HCT116 (cell line): ENCODE measurements around the gene UFD1. TPM values are rescaled to one million over a fixed set of nuclear protein-coding genes. Genes with fewer than 3 reads are reported as not detected.

ENCODE experiments used
- ATAC-seq: fragments of 200-7000 bp; cut with Tn5 transposase; 2 replicates; pipeline ENCODE4 v1.9.1; 2020; ENCODE audit warnings: mild to moderate bottlenecking, moderate library complexity
- BruUV-seq: library from RNA; stranded (reverse); fragments of 400-500 nt; replicated peaks from 2 replicates; lab custom pipeline; 2021; lab: Mats Ljungman, UMichigan
- CTCF ChIA-PET: fragments of 300-600 bp; sonication (Branson Sonifier 250); formaldehyde crosslinking; loops from one replicate; lab custom pipeline; 2021; ENCODE audit warnings: antibody characterized with exemption; lab: Charles Lee
- POLR2A ChIA-PET: fragments of 300-600, 350-600 bp; sonication (Branson Sonifier 250); formaldehyde crosslinking; loops from one replicate; lab custom pipeline; 2021; ENCODE audit warnings: antibody characterized with exemption; lab: Charles Lee
- RAD21 ChIA-PET, 2 experiments: fragments of 300-600 bp; sonication (Branson Sonifier 250); formaldehyde crosslinking; loops; one replicate each; lab custom pipeline; 2023; ENCODE audit warnings: low total read pairs in 2 of 2; ENCODE audit not compliant: uncharacterized antibody in 2 of 2, unreplicated experiment in 2 of 2, low non-redundant PET in 1 of 2; lab: Charles Lee
- DNase-seq: peaks from one replicate; pipeline ENCODE4 v3.0.0-alpha.2; 2010; ENCODE audit warnings: low read depth, low spot score
- H2AFZ ChIP-seq: fragments of 200-600 bp; shearing (Covaris generic), sonication (generic); 2 replicates; pipeline ENCODE4 v1.6.1; 2017; ENCODE audit warnings: low read depth, mixed run types, mixed read lengths, antibody characterized with exemption, low read length; ENCODE audit not compliant: poor library complexity, severe bottlenecking
- H3K27ac ChIP-seq: 2 replicates; pipeline ENCODE4 v1.5.1; 2012; ENCODE audit warnings: low read depth, low read length
- H3K27me3 ChIP-seq: fragments of 200-600 bp; sonication (generic); 2 replicates; pipeline ENCODE4 v1.6.1; 2016; ENCODE audit warnings: mixed run types, low read length, mixed read lengths; ENCODE audit not compliant: insufficient read depth
- H3K36me3 ChIP-seq, 2 experiments: fragments of 200-500 bp in 1 of 2; fragments of 200-600 bp in 1 of 2; sonication (Bioruptor generic) in 1 of 2; sonication (generic) in 1 of 2; 2 replicates each; pipeline versions ENCODE4 v1.5.1 to v1.6.1; 2014 to 2016; ENCODE audit warnings: low read length in 2 of 2, inconsistent platforms in 1 of 2, mixed read lengths in 1 of 2, mixed run types in 1 of 2; ENCODE audit not compliant: insufficient read depth in 2 of 2, control insufficient read depth in 1 of 2
- H3K4me1 ChIP-seq, 2 experiments: fragments of 200-600 bp in 1 of 2; sonication (generic) in 1 of 2; 2 replicates each; pipeline versions ENCODE4 v1.5.1 to v1.6.1; 2012 to 2017; ENCODE audit warnings: low read length in 2 of 2, inconsistent platforms in 1 of 2, mild to moderate bottlenecking in 1 of 2, mixed read lengths in 1 of 2, mixed run types in 1 of 2, moderate library complexity in 1 of 2; ENCODE audit not compliant: insufficient read depth in 2 of 2, control insufficient read depth in 1 of 2
- H3K4me2 ChIP-seq: fragments of 200-600 bp; sonication (generic); 2 replicates; pipeline ENCODE4 v1.6.1; 2017; ENCODE audit warnings: mixed run types, low read length, mixed read lengths
- H3K4me3 ChIP-seq, 2 experiments: fragments of 200-600 bp in 1 of 2; sonication (generic) in 1 of 2; replicated peaks in 1 of 2; 2 replicates each; pipeline ENCODE4 v1.5.1; 2011 to 2016; ENCODE audit warnings: low read length in 2 of 2, control low read depth in 1 of 2, low read depth in 1 of 2, mild to moderate bottlenecking in 1 of 2, mixed read lengths in 1 of 2, mixed run types in 1 of 2
- H3K79me2 ChIP-seq: fragments of 200-600 bp; sonication (generic); 2 replicates; pipeline ENCODE4 v1.6.1; 2017; ENCODE audit warnings: mild to moderate bottlenecking, mixed run types, low read length, moderate library complexity, mixed read lengths; ENCODE audit not compliant: insufficient read depth
- H3K9ac ChIP-seq: fragments of 200-600 bp; sonication (generic); 2 replicates; pipeline ENCODE4 v1.6.1; 2016; ENCODE audit warnings: low read length, mixed read lengths
- H3K9me2 ChIP-seq: fragments of 200-600 bp; sonication (generic), shearing (Covaris generic); 2 replicates; pipeline ENCODE4 v1.6.1; 2017; ENCODE audit warnings: mixed run types, mild to moderate bottlenecking, moderate library complexity; ENCODE audit not compliant: insufficient read depth
- H3K9me3 ChIP-seq, 2 experiments: fragments of 200-500 bp in 1 of 2; fragments of 200-600 bp in 1 of 2; sonication (Bioruptor generic) in 1 of 2; sonication (generic) in 1 of 2; 2 replicates each; pipeline ENCODE4 v1.6.1; 2014 to 2017; ENCODE audit warnings: low read length in 2 of 2, mixed read lengths in 2 of 2, inconsistent platforms in 1 of 2, low read depth in 1 of 2, mild to moderate bottlenecking in 1 of 2, mixed run types in 1 of 2, moderate library complexity in 1 of 2; ENCODE audit not compliant: control insufficient read depth in 1 of 2, insufficient read depth in 1 of 2
- H4K20me1 ChIP-seq: fragments of 200-600 bp; sonication (generic), shearing (Covaris generic); 2 replicates; pipeline ENCODE4 v1.6.1; 2017; ENCODE audit warnings: mixed run types, mild to moderate bottlenecking, moderate library complexity; ENCODE audit not compliant: insufficient read depth
- CBX3 ChIP-seq: IDR thresholded peaks from 2 replicates; pipeline ENCODE4 v1.6.1; 2012; ENCODE audit warnings: low read depth
- CEBPB ChIP-seq: IDR thresholded peaks from 2 replicates; pipeline ENCODE4 v1.6.1; 2012; ENCODE audit warnings: low read depth
- CTCF ChIP-seq, 3 experiments: fragments of 200-600 bp in 1 of 3; sonication (generic) in 1 of 3; IDR thresholded peaks in 2 of 3; conservative IDR thresholded peaks in 1 of 3; 2 replicates each; pipeline ENCODE4 v1.5.1; 2012 to 2017; ENCODE audit warnings: low read depth in 2 of 3, low read length in 2 of 3, antibody characterized with exemption in 1 of 3, borderline replicate concordance in 1 of 3, control low read depth in 1 of 3, mild to moderate bottlenecking in 1 of 3, mixed read lengths in 1 of 3, mixed run types in 1 of 3, moderate library complexity in 1 of 3; ENCODE audit not compliant: insufficient read depth in 1 of 3
- EGR1 ChIP-seq: IDR thresholded peaks from 2 replicates; pipeline ENCODE4 v1.6.1; 2012; ENCODE audit warnings: low read depth
- ELF1 ChIP-seq: IDR thresholded peaks from 2 replicates; pipeline ENCODE4 v1.6.1; 2012; ENCODE audit warnings: low read depth, borderline replicate concordance
- EZH2 ChIP-seq: fragments of 200-600 bp; sonication (generic); IDR thresholded peaks from 2 replicates; pipeline ENCODE4 v1.6.1; 2017; ENCODE audit warnings: antibody characterized with exemption, mixed run types
- EZH2phosphoT487 ChIP-seq: fragments of 200-600 bp; IDR thresholded peaks from 2 replicates; pipeline ENCODE4 v1.6.1; 2018; ENCODE audit warnings: antibody characterized with exemption, borderline replicate concordance
- FOSL1 ChIP-seq: IDR thresholded peaks from 2 replicates; pipeline ENCODE4 v1.6.1; 2012; ENCODE audit warnings: low read depth
- JUND ChIP-seq: IDR thresholded peaks from 2 replicates; pipeline ENCODE4 v1.6.1; 2012
- MAX ChIP-seq: IDR thresholded peaks from 2 replicates; pipeline ENCODE4 v1.6.1; 2012
- POLR2A ChIP-seq: IDR thresholded peaks from 2 replicates; pipeline ENCODE4 v1.7.0; 2011; ENCODE audit warnings: borderline replicate concordance; ENCODE audit not compliant: insufficient read depth, insufficient read length; ENCODE audit errors: extremely low read depth
- POLR2AphosphoS5 ChIP-seq: IDR thresholded peaks from 2 replicates; pipeline ENCODE4 v1.6.1; 2011; ENCODE audit warnings: mild to moderate bottlenecking, low read depth, low read length, moderate library complexity
- RAD21 ChIP-seq: IDR thresholded peaks from 2 replicates; pipeline ENCODE4 v1.6.1; 2012; ENCODE audit warnings: low read depth, mild to moderate bottlenecking
- REST ChIP-seq: IDR thresholded peaks from 2 replicates; pipeline ENCODE4 v1.6.1; 2012; ENCODE audit warnings: low read depth
- SIN3A ChIP-seq: IDR thresholded peaks from 2 replicates; pipeline ENCODE4 v1.6.1; 2012; ENCODE audit warnings: low read depth
- SRF ChIP-seq: IDR thresholded peaks from 2 replicates; pipeline ENCODE4 v1.6.1; 2012; ENCODE audit warnings: low read depth
- TCF7L2 ChIP-seq: IDR thresholded peaks from 2 replicates; pipeline ENCODE4 v1.7.0; 2011; ENCODE audit warnings: borderline replicate concordance, inconsistent platforms; ENCODE audit not compliant: insufficient read depth, insufficient read length; ENCODE audit errors: extremely low read depth
- ZFX ChIP-seq: fragments of 450-650 bp; IDR thresholded peaks from 2 replicates; pipeline ENCODE4 v1.6.1; 2017
- ZNF274 ChIP-seq: fragments of 200-500 bp; sonication (Bioruptor generic); IDR thresholded peaks from 2 replicates; pipeline ENCODE4 v1.6.1; 2014; ENCODE audit warnings: mild to moderate bottlenecking, low read depth, low read length, inconsistent platforms
- intact Hi-C: fragments of 100-400 bp; cut with micrococcal nuclease; formaldehyde crosslinking; loops from 2 replicates; pipeline ENCODE4 v1.10.0; 2022
- total RNA-seq: library from RNA; stranded (reverse); gene quantifications from one replicate; pipeline ENCODE4 v1.2.1, GENCODE V29; 2021; ENCODE audit not compliant: unreplicated experiment

The UFD1 gene
- total RNA-seq, 1 experiment from 2014 or later, result 97.5 TPM

GRCh38 chr22:19466848-19467752 is 11.9 kb downstream of the UFD1 start:
- no peaks in the 10 kb centered on the region for H3K27me3 ChIP-seq
- no peak overlapping the region for H2AFZ ChIP-seq
- H3K4me1 ChIP-seq, result no peaks in the 10 kb centered on the region
- no peaks in the 10 kb centered on the region for H4K20me1 ChIP-seq
- H3K9me3 ChIP-seq, result no peaks in the 10 kb centered on the region
- TF ChIP-seq CBX3, result no peak
- TF ChIP-seq ELF1, result no peak
- no peak for TF ChIP-seq FOSL1
- no peak for TF ChIP-seq CTCF (IDR thresholded peaks at IDR 0.05 in 2 of 3, conservative IDR thresholded peaks at IDR 0.05 in 1 of 3; ENCODE audit: borderline replicate concordance in 1 of 3, insufficient read depth in 1 of 3, low read depth in 2 of 3, low read length in 2 of 3)
- no peak for TF ChIP-seq EGR1
- no peak for TF ChIP-seq SRF
- TF ChIP-seq REST, result no peak
- no peak for TF ChIP-seq POLR2AphosphoS5
- TF ChIP-seq ZNF274, result no peak
- no peak for TF ChIP-seq POLR2A
- TF ChIP-seq CEBPB, result no peak
- no peak for TF ChIP-seq EZH2phosphoT487
- TF ChIP-seq MAX, result no peak
- no peak for TF ChIP-seq SIN3A
- no peak for TF ChIP-seq EZH2
- no peak for TF ChIP-seq JUND
- TF ChIP-seq TCF7L2, result no peak
- no peak for TF ChIP-seq RAD21
- TF ChIP-seq ZFX, result no peak
- ATAC-seq (no peak), DNase-seq (no peak)
- no TSS peak for BruUV-seq
- no peak overlapping the region for H3K27ac ChIP-seq
- H3K9ac ChIP-seq, result no peak overlapping the region
- POLR2A ChIA-PET, result no interaction called here
- intact Hi-C loops, result no loop called here
- H3K4me3 ChIP-seq, result no peak overlapping the region
- H3K79me2 ChIP-seq, result peaks cover 30% of the 10 kb centered on the region
- RAD21 ChIA-PET, result no interaction called here
- no peaks in the 10 kb centered on the region for H3K9me2 ChIP-seq
- CTCF ChIA-PET, result no interaction called here
- H3K4me2 ChIP-seq, result no peak overlapping the region
- H3K36me3 ChIP-seq, result peaks cover 57 to 73% of the 10 kb centered on the region in 2 experiments
